Nephron progenitor cell (in vitro differentiated cells): ENCODE data around the gene CMTM3.
A peak's percentile ranks its signal among the peaks of the same experiment; 100 is the strongest.

Source experiments
- DNase-seq: peaks from one replicate; pipeline ENCODE4 v3.0.0; 2021
- H3K27ac Mint-ChIP-seq: 2 replicates; pipeline ENCODE4 v1.8.0; 2021; ENCODE audit warnings: mild to moderate bottlenecking, moderate library complexity, mixed read lengths
- H3K27me3 Mint-ChIP-seq: 2 replicates; pipeline ENCODE4 v1.8.0; 2021; ENCODE audit warnings: mild to moderate bottlenecking, low read depth, mixed read lengths; ENCODE audit not compliant: poor library complexity
- H3K36me3 Mint-ChIP-seq: 2 replicates; pipeline ENCODE4 v1.8.0; 2021; ENCODE audit warnings: low read depth, mixed read lengths
- H3K4me1 Mint-ChIP-seq: 2 replicates; pipeline ENCODE4 v1.8.0; 2021; ENCODE audit warnings: mixed read lengths
- H3K4me3 Mint-ChIP-seq: 2 replicates; pipeline ENCODE4 v1.8.0; 2021; ENCODE audit warnings: mild to moderate bottlenecking, moderate library complexity, mixed read lengths
- H3K9me3 Mint-ChIP-seq: 2 replicates; pipeline ENCODE4 v1.8.0; 2021; ENCODE audit warnings: mild to moderate bottlenecking, moderate library complexity, mixed read lengths
- TF ChIP-seq, protein P1 (sequence below): fragments of 200-600 bp; sonication (generic); IDR thresholded peaks from 2 replicates; pipeline ENCODE4 v1.5.0; 2021; ENCODE audit warnings: antibody characterized with exemption

CMTM3 gene

DNA sequence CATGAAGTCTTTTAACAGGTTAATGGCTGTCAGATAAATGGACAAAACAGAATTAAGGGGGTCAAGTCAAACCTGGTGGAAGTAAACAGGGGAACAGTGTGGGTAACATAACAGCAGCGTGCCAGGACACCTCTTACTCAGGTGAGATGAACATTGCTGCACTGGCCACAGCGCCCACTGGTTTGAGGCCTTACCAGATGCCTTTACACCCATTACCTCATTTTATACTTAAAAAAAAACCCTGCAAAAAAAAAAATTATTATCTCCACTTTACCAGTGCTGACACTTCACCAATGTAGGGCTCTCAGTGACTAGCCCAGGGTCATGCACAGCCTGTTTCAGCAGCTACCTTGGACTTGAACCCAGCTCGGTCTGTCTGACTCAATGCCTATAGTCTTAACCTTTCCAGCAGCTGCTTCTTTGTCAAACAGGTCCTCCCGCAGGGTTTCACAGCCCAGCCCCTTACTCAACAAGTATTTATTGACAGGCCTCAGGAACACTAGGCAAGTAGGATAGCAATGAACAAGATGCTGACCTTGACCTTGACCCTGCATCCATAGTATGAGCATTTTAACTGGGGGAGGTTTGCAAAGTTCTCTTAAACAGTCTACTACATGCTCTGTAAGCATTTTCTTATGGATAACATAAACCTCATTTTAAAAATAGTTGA, 30.2 kb downstream of the CMTM3 start:
- TF ChIP-seq, protein P1, sequence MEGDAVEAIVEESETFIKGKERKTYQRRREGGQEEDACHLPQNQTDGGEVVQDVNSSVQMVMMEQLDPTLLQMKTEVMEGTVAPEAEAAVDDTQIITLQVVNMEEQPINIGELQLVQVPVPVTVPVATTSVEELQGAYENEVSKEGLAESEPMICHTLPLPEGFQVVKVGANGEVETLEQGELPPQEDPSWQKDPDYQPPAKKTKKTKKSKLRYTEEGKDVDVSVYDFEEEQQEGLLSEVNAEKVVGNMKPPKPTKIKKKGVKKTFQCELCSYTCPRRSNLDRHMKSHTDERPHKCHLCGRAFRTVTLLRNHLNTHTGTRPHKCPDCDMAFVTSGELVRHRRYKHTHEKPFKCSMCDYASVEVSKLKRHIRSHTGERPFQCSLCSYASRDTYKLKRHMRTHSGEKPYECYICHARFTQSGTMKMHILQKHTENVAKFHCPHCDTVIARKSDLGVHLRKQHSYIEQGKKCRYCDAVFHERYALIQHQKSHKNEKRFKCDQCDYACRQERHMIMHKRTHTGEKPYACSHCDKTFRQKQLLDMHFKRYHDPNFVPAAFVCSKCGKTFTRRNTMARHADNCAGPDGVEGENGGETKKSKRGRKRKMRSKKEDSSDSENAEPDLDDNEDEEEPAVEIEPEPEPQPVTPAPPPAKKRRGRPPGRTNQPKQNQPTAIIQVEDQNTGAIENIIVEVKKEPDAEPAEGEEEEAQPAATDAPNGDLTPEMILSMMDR = no peak
- peaks cover 21% of the 10 kb centered on the region for H3K4me1 Mint-ChIP-seq
- H3K4me3 Mint-ChIP-seq = no peak overlapping the region
- H3K36me3 Mint-ChIP-seq = peaks cover 26% of the 10 kb centered on the region
- H3K9me3 Mint-ChIP-seq = peaks cover 3% of the 10 kb centered on the region
- no peaks in the 10 kb centered on the region for H3K27me3 Mint-ChIP-seq
- DNase-seq = no peak
- no peak overlapping the region for H3K27ac Mint-ChIP-seq

DNA sequence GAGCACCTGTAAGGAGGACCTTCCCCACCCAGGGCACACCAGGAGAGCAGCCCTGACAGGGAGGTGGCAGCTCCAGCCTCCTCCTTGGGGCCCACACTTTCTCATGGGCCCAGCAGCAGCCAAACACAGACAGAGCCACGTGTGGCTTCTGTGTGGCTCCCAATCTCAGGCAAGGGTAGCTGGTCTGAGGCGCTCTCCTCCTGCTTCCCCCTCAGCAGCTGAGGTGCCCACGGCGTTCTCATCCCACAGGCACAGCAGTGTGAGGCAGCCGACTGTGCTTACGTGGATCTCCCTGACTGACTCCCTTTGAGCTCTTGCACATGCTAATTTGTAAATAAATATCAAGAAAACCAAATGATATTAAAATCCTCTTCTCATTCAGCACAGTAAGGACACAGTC, 30.9 kb downstream of the CMTM3 start:
- peaks cover 22% of the 10 kb centered on the region for H3K36me3 Mint-ChIP-seq
- TF ChIP-seq, protein P1 = no peak
- peaks cover 21% of the 10 kb centered on the region for H3K4me1 Mint-ChIP-seq
- H3K9me3 Mint-ChIP-seq = peaks cover 3% of the 10 kb centered on the region
- no peak overlapping the region for H3K27ac Mint-ChIP-seq
- H3K27me3 Mint-ChIP-seq = peaks cover 3% of the 10 kb centered on the region
- no peak overlapping the region for H3K4me3 Mint-ChIP-seq
- DNase-seq = no peak

DNA sequence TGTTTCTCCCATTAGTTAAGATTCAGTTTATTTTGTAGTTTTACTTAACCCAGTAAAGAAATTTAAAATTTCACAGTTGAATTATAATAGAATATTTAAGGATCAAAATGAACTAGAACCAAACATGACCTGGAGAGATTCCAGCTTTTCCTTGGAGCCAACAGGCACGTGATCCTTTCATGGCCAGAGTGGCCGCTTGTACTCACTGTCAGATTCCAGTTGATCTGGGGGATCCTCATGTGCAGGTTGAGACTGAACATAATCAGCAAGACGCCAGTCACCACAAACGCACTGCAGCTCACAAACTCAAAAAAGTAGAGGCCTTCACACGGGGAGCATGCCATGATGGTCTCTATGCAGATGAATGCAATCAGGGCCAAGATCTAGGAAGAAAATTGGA, 31.7 kb downstream of the CMTM3 start:
- no peak for DNase-seq
- Mint-ChIP-seq H3K4me1 (peaks cover 21% of the 10 kb centered on the region), H3K36me3 (peaks cover 22% of the 10 kb centered on the region), H3K4me3 (no peak overlapping the region), H3K27ac (no peak overlapping the region), H3K9me3 (peaks cover 3% of the 10 kb centered on the region), H3K27me3 (peaks cover 5% of the 10 kb centered on the region)
- TF ChIP-seq, protein P1 = no peak

DNA sequence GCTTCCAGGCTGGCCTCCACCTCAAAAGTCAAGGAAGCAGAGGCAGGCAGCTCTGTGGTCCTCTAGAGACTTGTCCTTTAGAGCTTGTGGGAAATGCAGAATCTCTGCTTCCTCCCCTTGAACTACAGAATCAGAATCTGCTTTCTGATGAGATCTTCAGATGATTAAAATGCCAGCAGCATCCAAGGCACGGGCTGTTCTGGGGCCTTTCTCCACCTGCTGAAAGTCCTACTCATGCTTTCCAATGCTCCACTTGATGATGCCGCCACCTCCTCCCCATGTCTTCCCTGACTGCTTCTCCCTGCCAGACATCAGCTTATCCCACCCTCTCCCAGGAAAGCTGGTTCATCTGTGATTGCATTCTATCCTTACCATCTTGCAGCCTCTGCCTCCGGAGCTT, 33.3 kb downstream of the CMTM3 start:
- H3K9me3 Mint-ChIP-seq = no peaks in the 10 kb centered on the region
- DNase-seq = no peak
- H3K4me3 Mint-ChIP-seq = no peak overlapping the region
- TF ChIP-seq, protein P1 = no peak
- peaks cover 13% of the 10 kb centered on the region for H3K36me3 Mint-ChIP-seq
- peaks cover 5% of the 10 kb centered on the region for H3K27me3 Mint-ChIP-seq
- peak overlapping the region; percentile 66 for H3K27ac Mint-ChIP-seq
- peaks cover 21% of the 10 kb centered on the region for H3K4me1 Mint-ChIP-seq

DNA sequence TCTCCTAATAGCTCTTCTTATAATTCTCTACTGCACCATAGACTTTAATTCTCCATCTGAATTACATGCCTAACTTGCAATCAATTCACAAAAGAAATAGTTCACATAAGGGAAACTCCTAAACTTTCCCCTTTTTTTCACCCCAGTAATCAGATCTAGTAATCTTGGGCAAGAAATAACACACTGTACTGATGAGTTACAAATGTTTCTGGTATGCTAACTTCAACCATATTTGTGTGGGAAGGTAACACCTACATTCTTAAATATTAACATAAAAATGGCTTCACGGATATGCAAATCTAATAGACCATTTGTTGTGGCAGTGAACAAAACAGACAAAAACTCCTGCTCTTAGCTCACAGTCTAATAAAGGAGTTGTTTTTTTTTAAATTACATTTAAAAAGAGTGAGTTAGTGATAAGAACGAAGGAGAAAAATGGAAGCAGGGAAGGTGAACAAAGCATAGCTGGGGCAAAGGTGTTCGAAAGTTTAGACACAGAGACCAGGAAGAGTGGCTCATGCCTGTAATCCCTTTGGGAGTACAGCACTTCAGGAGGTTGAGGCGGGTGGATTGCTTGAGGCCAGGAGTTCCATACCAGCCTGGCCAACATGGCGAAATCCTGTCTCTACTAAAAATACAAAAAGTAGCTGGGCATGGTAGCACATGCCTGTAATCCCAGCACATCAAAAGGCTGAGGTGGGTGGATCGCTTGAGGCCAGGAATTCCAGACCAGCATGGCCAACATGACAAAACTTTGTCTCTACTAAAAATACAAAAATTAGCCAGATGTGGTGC, 34.8 kb downstream of the CMTM3 start:
- no peak for DNase-seq
- Mint-ChIP-seq H3K27me3 (peaks cover 5% of the 10 kb centered on the region), H3K36me3 (peaks cover 8% of the 10 kb centered on the region), H3K4me1 (peaks cover 24% of the 10 kb centered on the region), H3K4me3 (no peak overlapping the region), H3K9me3 (no peaks in the 10 kb centered on the region), H3K27ac (no peak overlapping the region)
- TF ChIP-seq, protein P1 = no peak
